Liver (tissue), 9 donors: Measurements from ENCODE around the gene KRT85. TPM values are rescaled to one million over a fixed set of nuclear protein-coding genes. Genes with fewer than 3 reads are reported as not detected.
"Not testable (repeated sequence)": the region's sequence is repeated elsewhere in the genome, so short reads cannot be mapped to it uniquely, and the experiment has no call there.

Experiments used
- DNase-seq: peaks from one replicate; pipeline ENCODE4 v3.0.0-alpha.2; 2017; ENCODE audit warnings: low spot score
- H3K27ac ChIP-seq, 2 donors: one replicate each; pipeline ENCODE4 v1.7.0; 2013; ENCODE audit warnings: inconsistent platforms in 2 of 2, low read length in 2 of 2, control low read depth in 1 of 2, low read depth in 1 of 2, mild to moderate bottlenecking in 1 of 2
- H3K27me3 ChIP-seq, 4 donors: one replicate each; pipeline versions ENCODE4 v1.6.1 to v1.7.0; 2013; ENCODE audit warnings: low read length in 3 of 4, inconsistent platforms in 1 of 4, mild to moderate bottlenecking in 1 of 4, moderate library complexity in 1 of 4; ENCODE audit not compliant: control insufficient read depth in 4 of 4, insufficient read depth in 4 of 4
- H3K36me3 ChIP-seq, 4 donors: one replicate each; pipeline versions ENCODE4 v1.6.1 to v1.7.0; 2013; ENCODE audit warnings: low read length in 3 of 4, mild to moderate bottlenecking in 3 of 4, low read depth in 1 of 4, moderate library complexity in 1 of 4; ENCODE audit not compliant: control insufficient read depth in 4 of 4, insufficient read depth in 3 of 4
- H3K4me1 ChIP-seq, 4 donors: one replicate each; pipeline versions ENCODE4 v1.6.1 to v1.7.0; 2013; ENCODE audit warnings: low read length in 3 of 4, mild to moderate bottlenecking in 3 of 4, moderate library complexity in 1 of 4; ENCODE audit not compliant: control insufficient read depth in 4 of 4, insufficient read depth in 4 of 4
- H3K4me3 ChIP-seq, 3 donors: one replicate each; pipeline versions ENCODE4 v1.6.1 to v1.7.0; 2013; ENCODE audit warnings: low read length in 3 of 3, control low read depth in 1 of 3, low read depth in 1 of 3, mild to moderate bottlenecking in 1 of 3
- H3K9ac ChIP-seq, 2 donors: one replicate each; pipeline ENCODE4 v1.7.0; 2013; ENCODE audit warnings: low read length in 2 of 2, mild to moderate bottlenecking in 2 of 2, moderate library complexity in 2 of 2, control low read depth in 1 of 2, low read depth in 1 of 2
- H3K9me3 ChIP-seq, 4 donors: one replicate each; pipeline versions ENCODE4 v1.6.1 to v1.7.0; 2013; ENCODE audit warnings: low read length in 3 of 4; ENCODE audit not compliant: control insufficient read depth in 4 of 4
- ATF3 ChIP-seq: IDR thresholded peaks from 2 replicates; pipeline ENCODE4 v1.6.1; 2016; ENCODE audit warnings: antibody characterized with exemption
- CTCF ChIP-seq: fragments of 150-350 bp; IDR thresholded peaks from 2 replicates; pipeline ENCODE4 v1.5.1; 2017; ENCODE audit warnings: improper control_type of control experiment, low read depth, low read length; ENCODE audit not compliant: missing input control
- EGR1 ChIP-seq, 2 donors: IDR thresholded peaks; 2 replicates each; pipeline ENCODE4 v1.6.1; 2016 to 2018; ENCODE audit warnings: antibody characterized with exemption in 2 of 2, low read depth in 2 of 2
- FOXA1 ChIP-seq: IDR thresholded peaks from 2 replicates; pipeline ENCODE4 v1.6.1; 2016; ENCODE audit warnings: antibody characterized with exemption
- FOXA2 ChIP-seq: IDR thresholded peaks from 2 replicates; pipeline ENCODE4 v1.6.1; 2016; ENCODE audit warnings: antibody characterized with exemption
- GABPA ChIP-seq, 2 donors: IDR thresholded peaks in 1 of 2; conservative IDR thresholded peaks in 1 of 2; 2 replicates each; pipeline ENCODE4 v1.6.1; 2016; ENCODE audit warnings: antibody characterized with exemption in 2 of 2, mild to moderate bottlenecking in 1 of 2, moderate library complexity in 1 of 2
- HNF4A ChIP-seq, 2 donors: conservative IDR thresholded peaks; 2 replicates each; pipeline ENCODE4 v1.6.1; 2016; ENCODE audit warnings: antibody characterized with exemption in 2 of 2, mild to moderate bottlenecking in 2 of 2
- HNF4G ChIP-seq: IDR thresholded peaks from 2 replicates; pipeline ENCODE4 v1.6.1; 2016; ENCODE audit warnings: antibody characterized with exemption
- JUND ChIP-seq, 2 donors: IDR thresholded peaks; 2 replicates each; pipeline ENCODE4 v1.6.1; 2016; ENCODE audit warnings: antibody characterized with exemption in 2 of 2
- MAX ChIP-seq: IDR thresholded peaks from 2 replicates; pipeline ENCODE4 v1.6.1; 2016; ENCODE audit warnings: antibody characterized with exemption
- NR2F2 ChIP-seq: IDR thresholded peaks from 2 replicates; pipeline ENCODE4 v1.6.1; 2016; ENCODE audit warnings: antibody characterized with exemption
- REST ChIP-seq: IDR thresholded peaks from 2 replicates; pipeline ENCODE4 v1.6.1; 2016; ENCODE audit warnings: antibody characterized with exemption, mild to moderate bottlenecking
- RXRA ChIP-seq, 2 donors: IDR thresholded peaks; 2 replicates each; pipeline ENCODE4 v1.6.1; 2017 to 2018; ENCODE audit warnings: antibody characterized with exemption in 2 of 2, mild to moderate bottlenecking in 1 of 2
- SP1 ChIP-seq: IDR thresholded peaks from 2 replicates; pipeline ENCODE4 v1.6.1; 2018; ENCODE audit warnings: antibody characterized with exemption, mild to moderate bottlenecking
- TAF1 ChIP-seq: conservative IDR thresholded peaks from 2 replicates; pipeline ENCODE4 v1.6.1; 2016; ENCODE audit warnings: antibody characterized with exemption, mild to moderate bottlenecking
- YY1 ChIP-seq: IDR thresholded peaks from 2 replicates; pipeline ENCODE4 v1.6.1; 2016; ENCODE audit warnings: antibody characterized with exemption, mild to moderate bottlenecking
- WGBS: extraction: QIAGEN DNeasy Blood & Tissue Kit; methylation state at CpG from one replicate; pipeline ENCODE4 v1.1.7; 2013; 5-methylcytosine and 5-hydroxymethylcytosine counted together
- polyA plus RNA-seq, 2 donors: library from polyadenylated mRNA; stranded (reverse) in 1 of 2; unstranded in 1 of 2; fragments of 200-250 nt in 1 of 2; fragments of >200 nt in 1 of 2; fragmentation: Nextera tagmentation in 1 of 2; extraction: Ambion mirVana in 1 of 2; gene quantifications; one replicate each; pipeline versions ENCODE4 v1.2.1 to v1.2.3, GENCODE V29; 2013 to 2015
- total RNA-seq, 2 donors: library from RNA; depleted of rRNA; stranded (reverse); fragments of >200 nt; gene quantifications; one replicate each; pipeline ENCODE4 v1.2.3, GENCODE V29; 2014
- donor health status: healthy.
- donor health status: healthy.
- donor health status: healthy.
- donor health status: healthy.
- donor health status: healthy.

KRT85 gene
- total and polyA plus RNA-seq, 4 donors, result not detected

- H3K27ac ChIP-seq, H3K36me3 ChIP-seq, H3K4me3 ChIP-seq, DNase-seq, H3K27me3 ChIP-seq, H3K4me1 ChIP-seq, H3K9me3 ChIP-seq, H3K9ac ChIP-seq: not testable (repeated sequence)
- 69% methylated on average over 9 of the region's 9 CpGs for WGBS
- peak; percentile 17 for TF ChIP-seq CTCF
These were observed 51.6 kb downstream of the KRT85 start for GRCh38 chr12:52315721-52316120.

GRCh38 chr12:52314511-52314910, 52.8 kb downstream of the KRT85 start:
- no peak overlapping the region for H3K9ac ChIP-seq
- peaks cover 0 to 6% (median 0%) of the 10 kb centered on the region in 4 donors for H3K27me3 ChIP-seq
- 81% methylated on average over 13 of the region's 13 CpGs for WGBS
- H3K27ac ChIP-seq, result no peak overlapping the region
- no peaks in the 10 kb centered on the region for H3K36me3 ChIP-seq
- H3K4me3 ChIP-seq, result no peak overlapping the region
- DNase-seq, result no peak
- no peaks in the 10 kb centered on the region for H3K4me1 ChIP-seq
- no peak for TF ChIP-seq CTCF
- TF ChIP-seq YY1, result no peak
- TF ChIP-seq MAX, result no peak
- TF ChIP-seq FOXA2, result no peak
- TF ChIP-seq HNF4G, result no peak
- TF ChIP-seq GABPA (IDR thresholded peaks at IDR 0.05 in 1 of 2, conservative IDR thresholded peaks at IDR 0.05 in 1 of 2), result no peak
- no peak for TF ChIP-seq RXRA (IDR thresholded peaks at IDR 0.05)
- no peak for TF ChIP-seq HNF4A (conservative IDR thresholded peaks at IDR 0.05)
- no peak for TF ChIP-seq ATF3
- TF ChIP-seq SP1, result no peak
- TF ChIP-seq JUND (IDR thresholded peaks at IDR 0.05), result no peak
- TF ChIP-seq REST, result no peak
- TF ChIP-seq TAF1, result no peak
- TF ChIP-seq NR2F2, result no peak
- TF ChIP-seq EGR1 (IDR thresholded peaks at IDR 0.05; ENCODE audit: low read depth in 2 of 2), result no peak
- TF ChIP-seq FOXA1, result no peak
- no peaks in the 10 kb centered on the region for H3K9me3 ChIP-seq
